H1 (cell line): ENCODE results near the gene DOCK11. TPM values are rescaled to one million over a fixed set of nuclear protein-coding genes. Genes with fewer than 3 reads are reported as not detected.

Experiments used
- ATF2 ChIP-seq: IDR thresholded peaks from 2 replicates; pipeline ENCODE4 v1.6.1; 2012; ENCODE audit warnings: low read length, inconsistent platforms
- CHD7 ChIP-seq: fragments of 300-600 bp; sonication (generic); IDR thresholded peaks from 2 replicates; pipeline ENCODE4 v1.7.1; 2012; ENCODE audit warnings: low read length, moderate library complexity, mild to moderate bottlenecking, inconsistent platforms; ENCODE audit not compliant: insufficient replicate concordance
- POU5F1 ChIP-seq: IDR thresholded peaks from 2 replicates; pipeline ENCODE4 v1.6.1; 2011; ENCODE audit warnings: low read depth, mild to moderate bottlenecking, low read length, moderate library complexity
- SIX5 ChIP-seq: IDR thresholded peaks from 2 replicates; pipeline ENCODE4 v1.6.1; 2011; ENCODE audit warnings: mild to moderate bottlenecking, low read depth, low read length
- SP2 ChIP-seq: IDR thresholded peaks from 2 replicates; pipeline ENCODE4 v1.6.1; 2012; ENCODE audit warnings: mild to moderate bottlenecking, low read length, inconsistent platforms
- SRF ChIP-seq: IDR thresholded peaks from 2 replicates; pipeline ENCODE4 v1.6.1; 2011; ENCODE audit warnings: mild to moderate bottlenecking, low read depth, low read length, moderate library complexity
- TEAD4 ChIP-seq: IDR thresholded peaks from 2 replicates; pipeline ENCODE4 v1.6.1; 2012; ENCODE audit warnings: low read depth, low read length, inconsistent platforms, mixed read lengths
- ZNF274 ChIP-seq: IDR thresholded peaks from 2 replicates; pipeline ENCODE4 v1.7.0; 2012; ENCODE audit warnings: low read length, borderline replicate concordance; ENCODE audit errors: extremely low read depth
- polyA plus RNA-seq, 7 experiments: library from polyadenylated mRNA; depleted of rRNA in 3 of 7; stranded (reverse) in 5 of 7; unstranded in 2 of 7; fragments of >200 nt in 5 of 7; fragments of 200-250 nt in 2 of 7; gene quantifications; 1 replicate in 5 of 7; 2 replicates in 1 of 7; 4 replicates in 1 of 7; pipeline versions ENCODE4 v1.2.1 to v1.2.3, GENCODE V29; 2011 to 2013; ENCODE audit warnings: missing spikeins in 2 of 7, mixed read lengths in 2 of 7
- total RNA-seq: library from RNA; stranded (reverse); fragmentation: NEBNext Ultra II Directional; extraction: Animal tissue kit (Norgen Biotek cat#: 25700); gene quantifications from 2 replicates; pipeline ENCODE4 v1.2.1, GENCODE V29; 2021

The DOCK11 gene
- total and polyA plus RNA-seq, 2 of the 8 experiments (the other 6 are each of a cell fraction or from before 2014, with no cell fraction given): 4.9 to 12.0 TPM

GRCh38 chrX:118688935-118689334 lies 193.3 kb downstream of the DOCK11 start (continued):
- TF ChIP-seq CHD7 (no peak), SP2 (no peak), SRF (no peak), ZNF274 (no peak), TEAD4 (no peak), SIX5 (no peak), POU5F1 (no peak), ATF2 (no peak)
